ENCODE measurements around the gene NNAT.

The NNAT gene

DNA sequence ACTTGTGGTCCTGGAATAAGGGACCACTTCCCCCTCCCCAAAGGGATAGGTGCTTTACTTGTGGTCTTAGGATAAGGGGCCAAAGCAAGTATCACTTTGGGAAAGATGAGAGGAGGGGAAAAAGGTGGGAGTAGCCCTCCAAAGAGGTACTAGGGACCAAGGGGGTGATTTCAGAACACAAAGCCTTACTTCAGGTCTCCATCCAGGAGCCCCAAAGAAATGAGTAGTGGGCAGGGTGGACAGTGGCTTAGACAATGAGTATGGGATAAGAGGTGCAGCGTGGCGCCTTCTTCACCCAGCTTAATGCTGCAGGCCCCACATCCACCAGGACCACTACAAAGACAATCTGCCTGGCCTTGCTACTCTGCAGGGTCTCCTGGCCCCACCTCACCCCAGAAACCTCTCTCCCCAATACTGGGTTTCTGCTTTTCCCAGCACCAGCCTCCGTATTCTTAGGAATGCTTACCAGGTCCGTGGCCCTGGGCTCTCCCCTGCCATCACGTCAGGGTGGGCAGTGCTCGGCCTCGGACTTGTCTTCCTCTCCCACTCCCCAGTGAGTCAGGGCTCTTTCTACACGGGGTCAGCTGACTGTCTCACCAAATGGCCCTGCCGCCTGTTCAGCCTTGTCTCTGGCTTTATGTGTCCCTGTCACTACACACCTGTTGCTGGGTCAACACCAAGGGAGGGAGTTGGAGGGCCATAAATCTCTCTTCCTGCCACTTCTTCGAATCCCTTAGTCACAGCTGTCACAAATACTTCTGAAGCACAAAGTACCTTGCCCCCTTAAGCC lies 3.1 kb downstream of the NNAT start:
- DNase-seq (ENCODE audit: low read depth, low spot score): peak; percentile 38

GRCh38 chr20:37524859-37525708 lies 4.0 kb downstream of the NNAT start:
- no peak for DNase-seq (ENCODE audit: low read depth, low spot score)

- DNase-seq (ENCODE audit: low read depth, low spot score): no peak
These were observed 4.8 kb downstream of the NNAT start for GRCh38 chr20:37525810-37526209.

DNA sequence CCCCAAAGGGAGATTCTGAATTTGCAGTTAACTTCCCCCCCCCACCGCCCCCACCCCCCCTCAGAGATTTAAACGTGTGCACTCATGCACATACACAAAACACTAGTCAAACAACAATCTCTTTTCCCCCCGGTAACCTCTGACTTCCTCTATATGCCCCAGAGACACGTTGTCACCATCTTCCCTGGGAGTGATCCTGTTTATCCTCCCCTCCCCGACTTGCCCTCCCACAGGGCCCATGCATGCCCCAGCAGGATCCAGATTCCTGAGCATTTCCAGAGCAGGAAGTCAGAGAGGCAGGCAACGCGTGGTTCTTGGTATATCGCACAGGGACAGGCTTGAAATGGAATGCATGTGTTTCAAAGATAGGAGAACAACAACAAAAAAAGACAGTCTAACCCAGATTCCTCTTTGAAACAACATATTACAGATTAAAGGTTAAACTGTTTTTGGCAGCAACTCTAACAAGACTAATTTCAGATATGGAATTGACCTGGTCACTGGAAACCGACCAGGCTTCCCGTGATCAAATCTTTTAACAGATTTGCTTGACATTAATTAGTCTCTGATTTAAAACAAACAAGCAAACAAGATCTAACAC lies 5.3 kb downstream of the NNAT start:
- DNase-seq (ENCODE audit: low read depth, low spot score): peak; percentile 82

- peak; percentile 48 for DNase-seq (ENCODE audit: low read depth, low spot score)
These were observed 6.0 kb downstream of the NNAT start for GRCh38 chr20:37526839-37527637.

GRCh38 chr20:37527638-37528445 lies 6.8 kb downstream of the NNAT start, which contains the start of gene BLCAP:
Gene BLCAP, minus strand, starts transcription at chr20:37527876. Its CDS starts 8,702 bp downstream, at chr20:37519174.
- peak; percentile 95 for DNase-seq (ENCODE audit: low read depth, low spot score)

DNA sequence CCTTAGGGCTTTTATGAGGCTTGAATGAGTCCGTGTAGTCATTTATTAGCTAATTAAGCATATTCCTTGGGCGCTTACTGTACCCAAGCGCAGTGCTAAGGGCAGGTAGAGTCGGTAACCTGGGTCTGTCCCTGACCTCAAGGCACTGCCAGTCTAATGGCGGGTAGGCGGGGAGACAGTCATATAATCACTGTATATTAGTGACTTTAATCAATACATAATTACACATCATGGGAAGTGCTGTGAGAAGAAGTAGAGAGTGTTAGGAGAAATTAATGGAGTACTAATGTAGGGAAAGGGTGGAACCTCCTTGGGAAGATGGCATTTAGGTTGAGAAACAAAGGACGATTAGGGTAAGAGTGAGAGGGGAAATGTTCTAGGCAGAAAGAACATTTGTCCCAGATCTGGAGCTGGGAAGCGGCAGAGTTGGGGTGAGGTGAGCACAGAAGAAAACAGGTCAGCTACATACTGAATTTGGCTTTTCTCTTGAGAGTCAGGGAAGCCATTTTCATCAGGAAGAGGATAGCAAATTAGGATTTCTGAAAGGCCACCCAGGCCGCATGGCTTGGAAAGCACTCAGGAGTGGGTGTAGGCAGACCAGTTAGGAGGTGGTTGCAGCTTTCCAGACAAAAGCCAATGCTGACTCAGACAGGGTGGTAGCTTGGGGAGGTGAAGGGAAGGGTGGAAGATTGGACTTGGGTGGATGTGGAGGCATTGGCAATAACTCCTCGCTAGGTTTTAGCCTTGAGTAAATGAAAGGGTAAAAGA lies 7.6 kb downstream of the NNAT start:
- no peak for DNase-seq (ENCODE audit: low read depth, low spot score)

- DNase-seq (ENCODE audit: low read depth, low spot score): no peak
These were observed 8.3 kb downstream of the NNAT start for GRCh38 chr20:37529214-37529967.

DNA sequence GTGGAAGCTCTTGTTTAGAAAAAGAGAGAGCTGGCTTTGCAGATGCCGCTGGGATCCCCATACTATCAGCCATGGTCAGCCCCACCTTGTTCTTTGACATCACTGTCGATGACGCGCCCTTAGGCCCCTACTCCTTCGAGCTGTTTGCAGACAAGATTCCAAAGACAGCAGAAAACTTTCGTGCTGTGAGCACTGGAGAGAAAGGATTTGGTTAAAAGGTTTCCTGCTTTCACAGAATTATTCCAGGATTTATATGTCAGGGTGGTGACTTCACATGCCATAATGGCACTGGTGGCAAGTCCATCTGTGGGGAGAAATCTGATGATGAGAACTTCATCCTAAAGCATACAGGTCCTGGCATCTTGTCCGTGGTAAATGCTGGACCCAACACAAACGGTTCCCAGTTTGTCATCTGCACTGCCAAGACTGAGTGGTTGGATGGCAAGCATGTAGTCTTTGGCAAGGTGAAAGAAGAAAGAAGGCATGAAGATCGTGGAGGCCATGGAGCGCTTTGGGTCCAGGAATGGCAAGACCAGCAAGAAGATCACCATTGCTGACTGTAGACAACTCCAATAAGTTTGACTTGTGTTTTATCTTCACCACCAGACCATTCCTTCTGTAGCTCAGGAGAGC lies 9.0 kb downstream of the NNAT start:
- DNase-seq (ENCODE audit: low read depth, low spot score): no peak

DNA sequence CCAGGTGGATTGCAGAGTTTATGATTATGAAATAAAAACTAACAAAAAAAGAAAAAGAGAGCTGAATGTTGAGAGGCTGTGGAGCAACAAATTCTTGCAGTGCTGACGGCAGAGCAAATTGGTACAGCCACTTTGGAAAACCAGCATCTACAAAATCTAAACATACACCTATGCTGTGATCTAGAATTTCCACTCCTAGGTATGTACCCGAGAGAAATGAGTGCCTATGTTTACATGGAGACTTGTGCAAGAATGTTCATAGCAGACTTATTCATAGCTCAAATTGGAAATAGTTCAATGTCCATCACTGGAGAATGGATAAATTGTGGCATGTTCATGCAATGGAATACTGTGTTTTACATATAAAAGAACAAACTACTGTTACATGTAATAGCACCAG lies 9.6 kb downstream of the NNAT start:
- no peak for DNase-seq (ENCODE audit: low read depth, low spot score)

DNA sequence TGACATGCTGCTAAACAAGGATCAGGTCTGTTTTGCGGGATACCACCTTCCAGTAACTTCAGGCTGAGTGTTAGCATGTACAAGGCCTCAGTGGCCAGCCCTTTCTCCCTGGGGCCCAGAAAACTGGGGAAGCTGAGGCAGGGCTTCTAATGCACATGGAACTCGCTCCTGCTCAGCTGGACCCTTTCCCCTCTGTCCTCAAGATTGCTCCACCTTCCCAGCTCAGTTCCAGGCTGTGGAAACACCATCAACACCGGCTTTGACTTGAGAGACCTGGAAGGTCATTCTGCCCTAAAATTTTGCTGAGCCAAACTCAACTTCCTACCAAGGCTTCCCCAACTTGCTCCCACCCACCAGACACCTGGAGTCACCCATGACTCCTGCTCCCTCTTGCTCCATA lies 10.8 kb downstream of the NNAT start:
- DNase-seq (ENCODE audit: low read depth, low spot score): no peak

DNA sequence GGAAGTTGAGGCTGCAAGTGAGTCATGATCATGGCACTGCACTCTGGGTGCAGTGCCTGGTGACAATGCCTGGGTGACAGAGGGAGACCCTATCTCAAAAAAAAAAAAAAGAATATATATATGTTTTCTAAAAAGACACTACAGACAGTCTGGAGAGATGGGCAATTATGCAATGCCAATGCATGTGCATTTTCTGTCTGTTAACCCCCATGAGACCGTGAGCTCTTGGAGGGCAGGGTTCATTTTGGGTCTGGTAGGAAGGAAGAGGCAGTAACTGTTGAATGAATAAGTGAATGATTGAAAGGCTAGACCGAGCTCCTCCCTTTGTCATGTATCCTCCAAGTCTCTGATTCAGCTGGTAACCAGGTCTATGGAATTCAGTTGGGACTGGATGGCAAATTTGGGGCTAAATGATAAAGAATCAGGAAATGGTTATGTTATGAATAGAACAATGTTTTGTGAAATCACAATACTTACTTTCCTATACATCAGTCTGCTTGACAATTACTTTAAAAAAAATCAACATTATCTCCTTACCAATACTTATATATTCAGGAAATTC lies 12.2 kb downstream of the NNAT start:
- DNase-seq (ENCODE audit: low read depth, low spot score): no peak

DNA sequence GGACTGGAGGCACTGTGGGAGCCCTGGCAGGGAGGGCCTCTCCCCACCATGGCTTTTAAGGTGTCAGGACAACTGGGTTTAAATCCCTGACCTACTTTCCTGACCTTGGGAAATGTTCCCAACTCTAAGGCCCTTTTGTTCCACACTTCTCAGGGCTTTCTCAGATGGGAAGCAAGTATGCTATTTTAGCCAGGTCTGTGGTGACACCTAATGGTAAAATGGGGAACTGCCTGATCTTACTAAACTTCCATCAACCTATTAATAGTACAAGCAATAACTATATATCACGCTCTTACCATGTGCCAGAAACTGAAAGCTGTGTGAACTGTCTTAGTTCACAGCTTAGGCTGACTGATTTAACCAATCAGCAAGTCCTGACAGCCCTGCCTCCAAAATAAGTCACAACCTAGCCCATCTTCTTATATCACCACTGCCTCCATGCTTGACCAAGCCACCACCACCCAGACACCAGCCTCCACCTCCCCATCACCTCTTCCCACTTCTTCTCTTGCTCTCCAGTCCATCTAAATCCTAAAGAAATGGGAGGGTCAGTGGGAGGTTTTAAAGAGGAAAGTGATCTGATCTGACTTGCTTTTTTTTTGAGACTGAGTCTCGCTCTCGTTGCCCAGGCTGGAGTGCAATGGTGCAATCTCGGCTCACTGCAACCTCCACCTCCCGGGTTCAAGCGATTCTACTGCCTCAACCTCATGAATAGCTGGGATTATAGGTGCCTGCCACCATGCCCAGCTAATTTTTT lies 13.5 kb downstream of the NNAT start:
- peak; percentile 75 for DNase-seq (ENCODE audit: low read depth, low spot score)

- DNase-seq (ENCODE audit: low read depth, low spot score): no peak
These were observed 14.5 kb downstream of the NNAT start for GRCh38 chr20:37535443-37536132.

GRCh38 chr20:37537505-37537904 lies 16.5 kb downstream of the NNAT start:
- no peak for DNase-seq (ENCODE audit: low read depth, low spot score)

- DNase-seq (ENCODE audit: low read depth, low spot score): no peak
These were observed 17.0 kb downstream of the NNAT start for GRCh38 chr20:37538003-37538402.

DNA sequence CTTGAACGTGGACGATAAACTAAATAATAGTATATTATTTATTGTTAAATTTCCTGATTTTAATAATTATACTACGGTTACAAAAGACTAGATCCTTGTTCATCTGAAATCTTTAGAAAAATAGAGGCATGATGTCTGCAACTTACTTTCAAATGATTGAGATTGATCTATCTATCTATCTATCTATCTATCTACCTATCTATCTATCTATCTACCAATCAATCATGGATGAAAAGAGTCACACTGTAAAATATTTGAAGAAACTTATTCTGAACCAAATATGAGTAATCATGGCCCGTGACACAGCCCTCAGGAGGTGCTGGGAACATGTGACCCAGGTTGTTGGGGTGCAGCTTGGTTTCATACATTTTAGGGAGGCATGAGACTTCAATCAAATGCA lies 18.4 kb downstream of the NNAT start:
- DNase-seq (ENCODE audit: low read depth, low spot score): no peak

Measured in ELF-1 (cell line).